H54 (cell line): ENCODE results near the gene NDOR1.

Experiments used
- DNase-seq: peaks from one replicate; pipeline ENCODE4 v3.0.0; 2011; ENCODE audit warnings: low spot score, mixed read lengths; ENCODE audit not compliant: insufficient read length
- FAIRE-seq: peaks from 3 replicates; lab custom pipeline; 2011; peaks lifted over from hg19 to GRCh38; lab: Jason Lieb, UNC
- POLR2A ChIP-seq: IDR thresholded peaks from 2 replicates; pipeline ENCODE4 v1.6.1; 2011; ENCODE audit warnings: low read depth, mild to moderate bottlenecking, low read length

NDOR1 gene

DNA sequence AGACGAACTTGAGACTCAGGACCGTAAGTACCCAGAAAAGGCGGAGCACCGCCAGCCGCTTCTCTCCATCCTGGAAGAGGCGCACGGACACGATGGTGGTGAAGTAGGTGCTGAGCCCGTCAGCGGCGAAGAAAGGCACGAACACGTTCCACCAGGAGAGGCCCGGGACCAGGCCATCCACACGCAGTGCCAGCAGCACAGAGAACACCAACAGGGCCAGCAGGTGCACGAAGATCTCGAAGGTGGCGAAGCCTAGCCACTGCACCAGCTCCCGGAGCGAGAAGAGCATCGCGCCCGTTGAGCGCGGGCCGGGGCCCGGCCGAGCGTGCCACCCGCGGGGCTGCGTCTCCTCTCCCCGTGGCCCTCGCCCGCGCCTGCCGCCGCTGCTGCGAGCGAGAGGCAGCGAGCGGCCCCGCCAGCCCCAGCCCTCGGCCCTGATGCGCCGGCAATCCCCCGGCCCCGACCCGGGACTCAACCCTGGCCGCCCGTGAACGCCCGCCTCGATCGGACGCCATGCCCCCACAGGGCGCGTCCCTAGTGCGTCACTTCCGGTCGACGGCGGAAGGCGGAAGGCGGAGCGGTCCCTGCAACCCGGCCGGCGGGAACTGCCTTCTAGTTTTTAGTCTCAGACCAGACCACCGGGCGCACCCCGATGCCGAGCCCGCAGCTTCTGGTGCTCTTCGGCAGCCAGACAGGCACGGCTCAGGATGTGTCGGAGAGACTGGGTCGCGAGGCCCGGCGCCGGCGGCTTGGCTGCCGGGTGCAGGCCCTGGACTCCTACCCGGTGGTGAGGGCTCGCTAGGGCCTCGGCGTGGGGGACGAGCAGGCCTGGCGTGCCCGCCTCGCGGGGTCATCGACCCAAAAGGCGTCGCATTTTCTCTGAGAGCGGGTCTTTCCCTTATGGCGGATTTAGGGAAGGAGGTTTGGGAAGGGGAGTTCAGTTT is at the start of gene NDOR1, which contains the start of gene TMEM203:
Gene NDOR1 (plus strand): TSS at position 575 of the 944 bp plus-strand sequence. CDS start 78 bp downstream, at position 653.
Gene TMEM203 (minus strand): TSS at position 523 of the 944 bp plus-strand sequence. CDS start 234 bp downstream, at position 289.
- no peak for FAIRE-seq
- DNase-seq = peak; percentile 100
- peak; percentile 87 for TF ChIP-seq POLR2A

DNA sequence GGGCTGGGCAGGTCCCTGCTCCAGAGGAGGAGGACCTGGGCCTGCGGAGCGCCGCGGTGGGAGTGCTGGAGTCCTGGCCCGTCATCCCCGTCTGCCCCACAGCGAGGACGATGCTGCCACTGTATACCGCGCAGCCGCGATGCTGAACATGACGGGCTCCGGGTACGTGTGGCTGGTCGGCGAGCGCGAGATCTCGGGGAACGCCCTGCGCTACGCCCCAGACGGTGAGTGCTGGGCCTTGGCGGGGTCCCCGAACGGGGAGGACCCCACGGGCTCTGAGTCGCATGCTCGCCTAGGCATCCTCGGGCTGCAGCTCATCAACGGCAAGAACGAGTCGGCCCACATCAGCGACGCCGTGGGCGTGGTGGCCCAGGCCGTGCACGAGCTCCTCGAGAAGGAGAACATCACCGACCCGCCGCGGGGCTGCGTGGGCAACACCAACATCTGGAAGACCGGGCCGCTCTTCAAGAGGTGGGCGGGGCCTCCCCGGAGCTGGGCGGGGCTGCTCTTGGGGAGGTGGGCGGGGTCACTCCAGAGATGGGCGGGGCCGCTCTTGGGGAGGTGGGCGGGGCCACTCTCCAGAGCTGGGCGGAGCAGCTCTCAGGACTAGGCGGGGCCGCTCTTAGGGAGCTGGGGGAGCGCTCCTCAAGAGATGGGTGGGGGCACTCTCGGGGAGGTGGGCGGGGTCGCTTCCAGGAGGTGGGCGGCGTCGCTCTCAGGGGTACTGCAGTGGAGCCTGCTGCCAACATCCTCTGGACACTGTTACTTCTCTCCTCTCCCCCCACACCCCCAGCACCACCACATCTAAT is 48.7 kb upstream of the NDOR1 start:
- no peak for TF ChIP-seq POLR2A
- no peak for FAIRE-seq
- no peak for DNase-seq

DNA sequence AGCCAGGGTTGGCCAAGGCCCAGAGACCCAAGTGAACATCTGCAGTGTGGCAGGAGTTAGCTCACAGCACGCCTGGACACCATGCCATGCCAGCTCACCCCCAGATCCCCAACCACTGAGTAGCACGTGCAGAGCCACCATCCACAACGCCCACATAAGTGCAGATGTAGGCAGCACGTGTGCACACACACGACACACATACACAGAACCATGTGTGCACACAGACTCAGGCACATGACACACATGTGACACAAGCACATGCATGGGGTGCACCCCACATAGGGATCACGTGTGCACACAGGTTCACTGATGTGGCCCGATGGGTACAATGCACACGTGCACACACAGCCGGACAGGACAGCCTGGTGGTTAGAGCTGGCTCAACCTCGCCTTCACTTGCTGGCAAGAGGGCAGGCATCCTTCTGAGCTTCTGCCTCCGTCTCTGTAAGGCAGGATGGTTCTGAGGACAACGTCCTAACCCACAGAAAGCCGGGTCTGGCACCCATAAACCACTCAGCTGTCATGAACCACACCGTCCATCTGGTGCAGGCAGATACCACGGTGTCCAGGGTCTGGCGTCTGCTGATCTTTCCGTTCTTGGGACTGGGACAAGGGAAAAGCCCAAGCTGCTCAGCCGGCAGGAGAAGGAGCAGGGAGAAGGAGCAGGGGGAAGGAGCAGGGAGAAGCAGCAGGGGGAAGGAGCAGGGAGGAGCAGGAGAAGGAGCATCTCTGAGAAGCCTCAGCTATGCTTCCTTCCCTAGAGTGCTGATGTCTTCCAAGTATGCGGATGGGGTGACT is 47.7 kb upstream of the NDOR1 start:
- no peak for FAIRE-seq
- no peak for TF ChIP-seq POLR2A
- DNase-seq = no peak

DNA sequence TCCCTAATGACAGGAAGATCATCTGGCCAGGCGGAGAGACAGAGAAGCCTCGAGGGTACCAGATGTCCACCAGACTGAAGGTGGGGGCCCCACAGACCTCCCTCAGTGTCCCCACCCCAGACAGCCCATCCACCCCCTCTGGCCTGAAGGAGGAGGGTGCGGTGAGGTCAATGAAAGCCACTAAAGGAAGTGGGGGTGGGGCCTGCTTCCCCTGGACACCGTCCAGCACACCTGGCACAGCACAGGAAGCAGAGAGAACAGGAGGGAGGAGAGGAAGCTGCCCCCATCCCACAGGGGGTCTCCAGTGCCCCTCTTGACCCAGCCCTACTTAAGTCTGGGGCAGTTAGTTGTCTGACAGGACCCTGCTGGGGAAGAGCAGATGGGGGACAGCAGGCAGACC is 46.9 kb upstream of the NDOR1 start:
- DNase-seq = no peak
- FAIRE-seq = no peak
- no peak for TF ChIP-seq POLR2A

DNA sequence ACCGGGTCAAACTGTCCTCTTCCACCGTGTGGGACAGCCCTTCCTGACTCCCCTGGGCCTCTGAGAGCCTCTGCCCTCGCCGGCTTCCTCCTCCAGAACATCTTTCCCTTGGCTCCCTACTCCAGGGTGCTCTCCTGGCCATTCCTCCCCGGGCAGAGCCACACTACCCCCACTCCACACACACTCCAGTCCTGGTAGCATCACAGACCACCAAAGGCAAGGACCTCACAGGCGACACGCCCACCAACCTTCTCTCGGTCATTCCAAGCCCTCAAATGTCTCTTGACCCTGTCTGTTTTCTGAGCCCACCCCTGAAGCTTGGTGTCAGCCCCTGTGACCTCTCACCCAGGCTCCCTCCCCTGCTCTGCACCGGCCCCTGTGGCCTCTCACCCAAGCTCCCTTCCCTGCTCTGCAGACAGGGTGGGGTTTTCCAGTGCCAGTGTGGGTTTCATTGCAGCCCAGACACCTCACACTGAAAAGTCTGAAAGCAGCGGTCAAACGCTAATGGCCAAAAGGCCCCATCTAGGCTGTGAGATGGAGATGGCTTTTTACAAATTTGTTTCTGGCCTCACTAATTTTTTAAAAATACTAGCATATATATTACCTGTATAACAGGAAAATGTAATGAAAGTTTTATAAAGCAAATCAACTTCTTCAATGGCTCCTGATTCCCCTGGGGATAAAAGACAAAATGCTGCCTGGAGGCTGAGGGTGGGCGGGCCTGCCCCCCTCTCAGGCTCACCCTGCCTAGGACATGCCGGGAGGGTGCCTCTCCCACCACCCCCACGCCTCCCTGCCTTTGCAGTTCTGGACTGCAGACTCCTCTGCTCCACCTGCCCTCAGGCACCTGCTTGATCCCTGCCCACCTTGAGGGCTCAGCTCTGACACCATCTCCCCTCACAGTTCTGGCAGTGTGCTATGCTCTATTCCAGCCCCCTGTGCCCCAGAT is 46.1 kb upstream of the NDOR1 start:
- DNase-seq = no peak
- FAIRE-seq = no peak
- TF ChIP-seq POLR2A = no peak

DNA sequence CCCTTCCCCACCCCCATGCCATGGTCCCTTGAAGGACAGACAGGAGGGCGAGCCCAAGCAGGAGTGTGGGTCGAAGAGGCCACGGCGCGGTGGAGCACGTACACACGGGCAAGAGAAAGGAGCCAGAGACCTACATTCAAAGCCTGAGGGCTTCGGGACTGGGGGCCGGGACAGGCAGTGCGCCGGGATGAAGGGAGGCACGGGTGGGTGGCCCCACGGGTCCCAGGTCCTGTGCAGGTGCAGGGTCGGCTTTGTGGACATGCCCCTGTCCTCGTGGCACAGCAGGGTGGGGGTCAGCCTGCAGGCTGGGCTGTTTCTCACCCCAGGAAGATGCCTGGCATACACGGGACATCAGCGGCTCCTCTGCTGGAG is 45.5 kb upstream of the NDOR1 start:
- no peak for TF ChIP-seq POLR2A
- FAIRE-seq (no peak), DNase-seq (no peak)

DNA sequence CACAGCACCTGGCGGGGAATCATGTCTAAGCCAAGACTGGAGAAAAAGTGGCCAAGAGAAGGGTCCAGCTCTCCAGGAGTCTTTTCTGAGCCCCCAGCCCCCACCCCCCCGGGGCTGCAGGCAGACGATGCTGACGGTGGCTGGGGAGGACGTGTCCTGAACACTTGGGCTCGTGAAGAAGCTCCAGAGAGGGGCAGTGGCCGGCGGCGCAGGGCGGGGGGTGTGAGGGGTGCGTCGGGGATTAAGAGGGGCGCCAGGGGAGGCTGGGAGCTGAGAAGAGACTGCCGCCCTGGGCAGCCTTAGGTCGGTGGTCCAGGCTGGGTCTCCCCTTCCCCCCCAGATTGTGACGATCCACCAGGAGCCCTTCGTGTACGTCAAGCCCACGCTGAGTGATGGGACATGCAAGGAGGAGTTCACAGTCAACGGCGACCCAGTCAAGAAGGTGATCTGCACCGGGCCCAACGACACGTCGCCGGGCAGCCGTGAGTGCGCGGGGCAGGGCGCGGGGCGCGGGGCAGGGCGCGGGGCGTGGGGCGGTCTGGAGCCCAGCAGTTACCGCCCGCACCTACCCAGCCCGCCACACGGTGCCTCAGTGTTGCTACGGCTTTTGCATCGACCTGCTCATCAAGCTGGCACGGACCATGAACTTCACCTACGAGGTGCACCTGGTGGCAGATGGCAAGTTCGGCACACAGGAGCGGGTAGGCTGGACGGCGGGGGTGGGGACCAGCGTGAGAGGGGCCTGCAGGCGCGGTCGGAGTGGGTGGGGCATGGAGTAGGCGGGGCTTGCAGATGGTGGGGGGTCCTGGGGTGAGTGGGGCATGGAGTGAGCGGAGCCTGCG is 44.6 kb upstream of the NDOR1 start:
- FAIRE-seq = no peak
- TF ChIP-seq POLR2A = no peak
- DNase-seq = no peak

DNA sequence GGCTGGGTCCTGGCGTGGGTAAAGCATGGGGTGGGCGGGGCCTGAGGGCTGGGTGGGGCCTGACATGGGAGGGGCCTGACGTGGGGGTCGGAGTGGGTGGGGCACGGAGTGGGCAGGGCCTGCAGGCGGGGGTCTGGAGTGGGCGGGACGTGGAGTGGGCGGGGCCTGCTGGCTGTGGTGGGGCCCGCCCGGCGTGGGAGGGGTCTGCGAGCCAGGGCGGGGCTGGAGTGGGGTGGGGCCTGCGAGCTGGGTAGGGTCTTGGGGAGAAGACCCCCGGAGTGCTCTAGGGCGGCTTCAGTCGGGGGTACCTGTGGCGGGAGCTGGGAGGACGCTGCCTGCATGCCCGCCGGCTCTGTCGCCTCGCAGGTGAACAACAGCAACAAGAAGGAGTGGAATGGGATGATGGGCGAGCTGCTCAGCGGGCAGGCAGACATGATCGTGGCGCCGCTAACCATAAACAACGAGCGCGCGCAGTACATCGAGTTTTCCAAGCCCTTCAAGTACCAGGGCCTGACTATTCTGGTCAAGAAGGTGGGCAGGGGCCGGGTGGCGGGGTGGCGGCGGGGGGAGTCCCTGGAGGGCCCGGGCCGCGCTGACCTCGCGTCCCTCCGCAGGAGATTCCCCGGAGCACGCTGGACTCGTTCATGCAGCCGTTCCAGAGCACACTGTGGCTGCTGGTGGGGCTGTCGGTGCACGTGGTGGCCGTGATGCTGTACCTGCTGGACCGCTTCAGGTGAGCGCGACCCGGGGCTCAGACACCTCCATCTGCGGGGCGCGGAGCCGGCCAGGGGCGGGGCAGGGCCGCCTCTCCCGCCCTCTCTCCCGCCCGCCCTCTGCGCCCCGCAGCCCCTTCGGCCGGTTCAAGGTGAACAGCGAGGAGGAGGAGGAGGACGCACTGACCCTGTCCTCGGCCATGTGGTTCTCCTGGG is 43.7 kb upstream of the NDOR1 start:
- FAIRE-seq (no peak), DNase-seq (no peak)
- TF ChIP-seq POLR2A = no peak

DNA sequence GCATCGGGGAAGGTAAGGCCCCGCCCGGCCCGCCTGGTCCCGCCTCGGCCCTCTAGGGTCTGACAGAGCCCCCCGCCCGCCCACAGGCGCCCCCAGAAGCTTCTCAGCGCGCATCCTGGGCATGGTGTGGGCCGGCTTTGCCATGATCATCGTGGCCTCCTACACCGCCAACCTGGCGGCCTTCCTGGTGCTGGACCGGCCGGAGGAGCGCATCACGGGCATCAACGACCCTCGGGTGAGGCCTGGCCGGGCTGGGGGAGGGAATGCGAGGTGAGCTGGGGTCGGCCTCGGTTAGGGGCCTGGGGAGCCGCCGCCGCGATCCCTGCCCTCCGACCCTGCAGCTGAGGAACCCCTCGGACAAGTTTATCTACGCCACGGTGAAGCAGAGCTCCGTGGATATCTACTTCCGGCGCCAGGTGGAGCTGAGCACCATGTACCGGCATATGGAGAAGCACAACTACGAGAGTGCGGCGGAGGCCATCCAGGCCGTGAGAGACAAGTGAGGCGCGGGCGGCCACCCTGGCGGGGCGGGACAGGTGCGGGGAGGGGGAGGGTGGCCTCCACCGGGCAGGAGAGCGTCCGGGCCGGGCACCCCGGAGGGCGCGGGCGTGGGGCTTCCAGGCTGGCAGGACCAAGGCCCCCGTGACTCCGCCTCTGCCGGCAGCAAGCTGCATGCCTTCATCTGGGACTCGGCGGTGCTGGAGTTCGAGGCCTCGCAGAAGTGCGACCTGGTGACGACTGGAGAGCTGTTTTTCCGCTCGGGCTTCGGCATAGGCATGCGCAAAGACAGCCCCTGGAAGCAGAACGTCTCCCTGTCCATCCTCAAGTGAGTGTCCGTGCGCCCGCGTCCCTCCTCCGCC is 42.8 kb upstream of the NDOR1 start:
- DNase-seq (no peak), FAIRE-seq (no peak)
- TF ChIP-seq POLR2A = no peak

DNA sequence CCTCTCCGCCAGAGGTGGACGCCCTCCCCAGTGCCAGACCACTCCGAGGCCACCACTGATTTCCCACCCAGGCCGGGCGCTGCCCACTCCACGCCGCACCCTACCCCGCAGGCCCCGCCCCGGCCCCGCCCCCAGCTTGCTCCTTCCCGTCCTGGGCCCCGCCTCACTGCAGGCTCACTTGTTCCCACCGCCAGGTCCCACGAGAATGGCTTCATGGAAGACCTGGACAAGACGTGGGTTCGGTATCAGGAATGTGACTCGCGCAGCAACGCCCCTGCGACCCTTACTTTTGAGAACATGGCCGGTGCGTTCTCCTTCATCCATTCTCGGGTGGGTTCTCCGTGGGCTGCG is 42.2 kb upstream of the NDOR1 start:
- no peak for TF ChIP-seq POLR2A
- DNase-seq = no peak
- no peak for FAIRE-seq
